ENCODE data around the gene RNU2-63P. TPM values are rescaled to one million over a fixed set of nuclear protein-coding genes. Genes with fewer than 3 reads are reported as not detected.
A peak's percentile ranks its signal among the peaks of the same experiment; 100 is the strongest.
"Not testable (repeated sequence)": the region's sequence is repeated elsewhere in the genome, so short reads cannot be mapped to it uniquely, and the experiment has no call there.

Gene RNU2-63P
- total and polyA plus RNA-seq, 2 donors (not counting 1 experiment from before 2014, with no cell fraction given): 9.3 TPM; not detected in 1

DNA sequence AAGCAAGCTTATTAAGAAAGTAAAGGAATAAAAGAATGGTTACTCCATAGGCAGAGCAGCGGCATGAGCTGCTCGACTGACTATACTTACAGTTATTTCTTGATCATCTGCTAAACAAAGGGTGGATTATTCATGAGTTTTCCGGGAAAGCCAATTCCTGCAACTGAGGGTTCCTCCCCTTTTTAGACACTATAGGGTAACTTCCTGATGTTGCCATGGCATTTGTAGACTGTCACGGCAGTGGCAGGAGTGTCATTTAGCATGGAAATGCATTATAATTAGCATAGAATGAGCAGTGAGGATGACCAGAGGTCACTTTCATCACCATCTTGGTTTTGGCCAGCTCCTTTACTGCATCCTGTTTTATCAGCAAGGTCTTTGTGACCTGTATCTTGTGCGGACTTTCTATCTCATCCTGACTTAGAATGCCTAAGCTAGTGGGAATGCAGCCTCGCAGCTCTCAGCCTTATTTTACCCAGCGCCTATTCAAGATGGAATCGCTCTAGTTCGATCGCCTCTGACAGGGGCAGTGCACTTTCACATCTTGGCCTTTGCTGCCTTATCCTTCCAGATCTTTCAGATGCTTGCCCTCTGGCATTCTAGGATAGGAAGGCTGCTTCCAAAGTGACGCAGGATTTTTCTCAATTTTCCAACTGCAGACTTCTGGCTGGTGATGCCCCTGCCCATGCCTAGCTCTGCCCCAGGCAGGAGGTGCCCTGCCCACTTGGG is 1.9 kb upstream of the RNU2-63P start:
- not testable (repeated sequence) for H4K20me1 ChIP-seq (ENCODE audit: control insufficient read depth, insufficient read depth, low read length, poor library complexity, severe bottlenecking); H3K27ac Mint-ChIP-seq; H3K27me3 ChIP-seq (replicated peaks in 1 of 4; ENCODE audit: control extremely low read depth in 1 of 4, control insufficient read depth in 3 of 4, insufficient read depth in 4 of 4, low read length in 3 of 4); H3K4me3 ChIP-seq (ENCODE audit: control extremely low read depth in 1 of 5, extremely low read depth in 1 of 5, insufficient read depth in 1 of 5, low read depth in 2 of 5, low read length in 4 of 5); ATAC-seq (ENCODE audit: low read depth); H3K9ac ChIP-seq (ENCODE audit: low read length); H3K27me3 Mint-ChIP-seq; H3K9me3 Mint-ChIP-seq (ENCODE audit: insufficient read depth); DNase-seq; H3K36me3 ChIP-seq (replicated peaks in 1 of 2; ENCODE audit: control extremely low read depth in 1 of 2, control insufficient read depth in 1 of 2, extremely low read depth in 1 of 2, insufficient read depth in 2 of 2, low read length in 1 of 2); H3K4me2 ChIP-seq (replicated peaks; ENCODE audit: low read depth, low read length, poor library complexity, severe bottlenecking); H3K79me2 ChIP-seq (ENCODE audit: control insufficient read depth, insufficient read depth, low read length); H3K27ac ChIP-seq (ENCODE audit: low read length in 2 of 2)
- peaks cover 6 to 15% of the 10 kb centered on the region in 2 donors for H3K4me1 ChIP-seq (ENCODE audit: control insufficient read depth in 2 of 2, insufficient read depth in 2 of 2, low read length in 2 of 2)
- peak overlapping the region; percentile 100 for H3K4me3 Mint-ChIP-seq
- 99% methylated on average over 7 of the region's 11 CpGs for WGBS (ENCODE audit: insufficient coverage)
- CTCF ChIA-PET: interaction anchor here (1.7 kb wide), 1 partner anchor 17 kb away, joined by 8 read pairs; no protein-coding TSS in a partner anchor
- H3K9me3 ChIP-seq (ENCODE audit: control extremely low read depth in 1 of 3, control insufficient read depth in 2 of 3, insufficient read depth in 1 of 3, low read length in 2 of 3): peaks cover 0 to 10% (median 4%) of the 10 kb centered on the region in 3 donors
- peak overlapping the region; percentile 98 for H2AFZ ChIP-seq (ENCODE audit: insufficient read depth, low read depth, low read length, poor library complexity, severe bottlenecking)
- POLR2A ChIA-PET: interaction anchor here (2.2 kb wide), 1 partner anchor 36 kb away, joined by 15 read pairs; no protein-coding TSS in a partner anchor
- intact Hi-C loops (cut with micrococcal nuclease): loop anchor here (5.0 to 10.0 kb wide), 2 partner anchors 1453 to 1576 kb away; partner anchors contain the start of genes CHMP3 and KDM3A
- peaks cover 25% of the 10 kb centered on the region for H3K4me1 Mint-ChIP-seq

DNA sequence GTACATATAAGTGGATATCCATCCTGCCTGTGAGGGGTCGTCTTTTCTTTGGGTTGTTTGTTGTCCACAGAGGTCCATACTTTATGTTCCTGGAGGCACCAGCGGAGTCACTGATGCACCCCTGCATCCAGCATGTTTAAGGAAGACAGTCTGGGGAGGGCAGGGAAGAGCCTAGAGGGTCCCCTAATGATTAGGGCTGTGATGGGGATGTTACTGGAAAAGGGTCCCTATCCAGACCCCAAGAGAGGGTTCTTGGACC is 1.4 kb upstream of the RNU2-63P start:
- H3K4me1 ChIP-seq (ENCODE audit: control insufficient read depth in 2 of 2, insufficient read depth in 2 of 2, low read length in 2 of 2): peaks cover 6 to 15% of the 10 kb centered on the region in 2 donors
- CTCF ChIA-PET: interaction anchor here (1.1 to 1.7 kb wide), 2 partner anchors 16 to 142 kb away, joined by 3 to 8 read pairs; no protein-coding TSS in a partner anchor
- H3K4me2 ChIP-seq (replicated peaks; ENCODE audit: low read depth, low read length, poor library complexity, severe bottlenecking): peak overlapping the region; percentile 81
- WGBS (ENCODE audit: insufficient coverage): 91% methylated on average over 1 of the region's 2 CpGs
- H3K4me1 Mint-ChIP-seq: peaks cover 25% of the 10 kb centered on the region
- H3K9me3 Mint-ChIP-seq (ENCODE audit: insufficient read depth); H3K79me2 ChIP-seq (ENCODE audit: control insufficient read depth, insufficient read depth, low read length); DNase-seq; ATAC-seq (ENCODE audit: low read depth); H3K27me3 ChIP-seq (replicated peaks in 1 of 4; ENCODE audit: control extremely low read depth in 1 of 4, control insufficient read depth in 3 of 4, insufficient read depth in 4 of 4, low read length in 3 of 4); H3K27me3 Mint-ChIP-seq; H4K20me1 ChIP-seq (ENCODE audit: control insufficient read depth, insufficient read depth, low read length, poor library complexity, severe bottlenecking); H3K36me3 ChIP-seq (replicated peaks in 1 of 2; ENCODE audit: control extremely low read depth in 1 of 2, control insufficient read depth in 1 of 2, extremely low read depth in 1 of 2, insufficient read depth in 2 of 2, low read length in 1 of 2): not testable (repeated sequence)
- peak overlapping the region; percentile 98 for H2AFZ ChIP-seq (ENCODE audit: insufficient read depth, low read depth, low read length, poor library complexity, severe bottlenecking)
- intact Hi-C loops (cut with micrococcal nuclease): loop anchor here (5.0 to 10.0 kb wide), 2 partner anchors 1453 to 1575 kb away; partner anchors contain the start of genes CHMP3 and KDM3A
- H3K9ac ChIP-seq (ENCODE audit: low read length): peak overlapping the region; percentile 96
- peak overlapping the region; percentile 98 for H3K27ac Mint-ChIP-seq
- POLR2A ChIA-PET: interaction anchor here (2.2 kb wide), 1 partner anchor 37 kb away, joined by 15 read pairs; no protein-coding TSS in a partner anchor
- H3K27ac ChIP-seq (ENCODE audit: low read length in 2 of 2): peak overlapping the region in 1 of 2 donors; percentile 42
- peak overlapping the region; percentile 100 for H3K4me3 Mint-ChIP-seq
- peak overlapping the region in 2 of 5 experiments; percentile 91 to 93 for H3K4me3 ChIP-seq (ENCODE audit: control extremely low read depth in 1 of 5, extremely low read depth in 1 of 5, insufficient read depth in 1 of 5, low read depth in 2 of 5, low read length in 4 of 5)
- H3K9me3 ChIP-seq (ENCODE audit: control extremely low read depth in 1 of 3, control insufficient read depth in 2 of 3, insufficient read depth in 1 of 3, low read length in 2 of 3): peaks cover 0 to 10% (median 4%) of the 10 kb centered on the region in 3 donors
